Measurements from ENCODE around the gene SLC26A6.

SLC26A6 gene

DNA sequence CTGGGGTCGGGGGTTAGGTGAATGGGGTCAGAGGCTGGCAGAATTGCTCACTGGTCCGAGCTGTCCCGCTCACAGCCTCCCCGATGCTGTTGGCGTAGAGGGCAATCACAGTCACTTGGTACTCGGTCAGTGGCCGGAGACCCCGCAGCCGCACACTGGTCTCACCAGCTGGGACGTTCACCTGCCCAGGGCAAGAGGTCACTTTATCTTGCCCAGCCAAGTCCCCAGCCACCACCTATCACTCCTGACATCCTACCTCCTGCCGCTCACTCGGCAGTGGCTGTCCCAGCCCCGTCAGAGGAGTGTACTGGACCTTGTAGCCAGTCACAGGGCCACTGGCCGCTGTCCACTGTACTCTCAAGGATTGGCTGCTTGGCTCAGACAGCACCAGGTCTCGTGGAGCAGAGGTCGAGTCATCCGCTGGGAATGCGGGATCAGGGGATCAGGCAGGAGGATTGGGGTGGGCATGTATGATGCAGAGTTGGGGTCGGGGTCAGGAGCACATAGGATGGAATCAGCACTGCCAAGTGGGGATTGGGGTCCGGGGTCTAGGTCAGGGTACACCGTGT is 42.7 kb downstream of the SLC26A6 start:
- Histone ChIP-seq H3K36me3 (no peaks in the 10 kb centered on the region), H3K4me3 (ENCODE audit: low read depth, low read length) (no peak overlapping the region), H3K4me1 (no peaks in the 10 kb centered on the region; the same call in 1 of the 2 replicates), H3K9me3 (no peaks in the 10 kb centered on the region), H3K27me3 (peaks cover 3% of the 10 kb centered on the region; the same call in 1 of the 2 replicates)
- DNase-seq = no peak
- TF ChIP-seq, protein P1, sequence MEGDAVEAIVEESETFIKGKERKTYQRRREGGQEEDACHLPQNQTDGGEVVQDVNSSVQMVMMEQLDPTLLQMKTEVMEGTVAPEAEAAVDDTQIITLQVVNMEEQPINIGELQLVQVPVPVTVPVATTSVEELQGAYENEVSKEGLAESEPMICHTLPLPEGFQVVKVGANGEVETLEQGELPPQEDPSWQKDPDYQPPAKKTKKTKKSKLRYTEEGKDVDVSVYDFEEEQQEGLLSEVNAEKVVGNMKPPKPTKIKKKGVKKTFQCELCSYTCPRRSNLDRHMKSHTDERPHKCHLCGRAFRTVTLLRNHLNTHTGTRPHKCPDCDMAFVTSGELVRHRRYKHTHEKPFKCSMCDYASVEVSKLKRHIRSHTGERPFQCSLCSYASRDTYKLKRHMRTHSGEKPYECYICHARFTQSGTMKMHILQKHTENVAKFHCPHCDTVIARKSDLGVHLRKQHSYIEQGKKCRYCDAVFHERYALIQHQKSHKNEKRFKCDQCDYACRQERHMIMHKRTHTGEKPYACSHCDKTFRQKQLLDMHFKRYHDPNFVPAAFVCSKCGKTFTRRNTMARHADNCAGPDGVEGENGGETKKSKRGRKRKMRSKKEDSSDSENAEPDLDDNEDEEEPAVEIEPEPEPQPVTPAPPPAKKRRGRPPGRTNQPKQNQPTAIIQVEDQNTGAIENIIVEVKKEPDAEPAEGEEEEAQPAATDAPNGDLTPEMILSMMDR (IDR thresholded peaks at IDR 0.05; ENCODE audit: low read depth, low read length) = no peak

GRCh38 chr3:48591886-48592518 is 43.3 kb downstream of the SLC26A6 start:
- Histone ChIP-seq H3K4me1 (no peaks in the 10 kb centered on the region; the same call in 1 of the 2 replicates), H3K27me3 (peaks cover 3% of the 10 kb centered on the region; the same call in 1 of the 2 replicates), H3K9me3 (no peaks in the 10 kb centered on the region), H3K36me3 (no peaks in the 10 kb centered on the region), H3K4me3 (ENCODE audit: low read depth, low read length) (no peak overlapping the region)
- no peak for DNase-seq
- TF ChIP-seq, protein P1 (IDR thresholded peaks at IDR 0.05; ENCODE audit: low read depth, low read length) = no peak

DNA sequence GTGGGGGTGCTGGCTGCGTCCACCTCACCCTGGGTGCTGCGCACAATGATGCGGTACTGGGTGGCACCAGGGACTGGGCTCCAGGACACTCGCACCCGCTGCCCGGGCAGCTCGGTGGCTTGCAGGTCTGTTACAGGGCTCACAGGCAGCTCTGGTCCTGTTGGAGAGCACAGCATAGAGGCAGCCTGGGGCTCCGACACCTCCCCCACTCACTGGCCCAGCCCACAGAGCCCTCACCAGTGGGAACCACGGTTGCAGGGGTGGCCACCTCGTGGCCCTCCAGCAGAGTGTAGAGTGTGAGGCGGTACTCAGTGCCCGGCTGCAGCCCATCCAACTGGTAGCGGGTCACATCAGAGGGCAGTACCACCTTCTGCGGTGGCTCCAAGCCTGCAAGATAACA is 43.8 kb downstream of the SLC26A6 start:
- Histone ChIP-seq H3K9me3 (no peaks in the 10 kb centered on the region), H3K4me1 (no peaks in the 10 kb centered on the region; the same call in 1 of the 2 replicates)

DNA sequence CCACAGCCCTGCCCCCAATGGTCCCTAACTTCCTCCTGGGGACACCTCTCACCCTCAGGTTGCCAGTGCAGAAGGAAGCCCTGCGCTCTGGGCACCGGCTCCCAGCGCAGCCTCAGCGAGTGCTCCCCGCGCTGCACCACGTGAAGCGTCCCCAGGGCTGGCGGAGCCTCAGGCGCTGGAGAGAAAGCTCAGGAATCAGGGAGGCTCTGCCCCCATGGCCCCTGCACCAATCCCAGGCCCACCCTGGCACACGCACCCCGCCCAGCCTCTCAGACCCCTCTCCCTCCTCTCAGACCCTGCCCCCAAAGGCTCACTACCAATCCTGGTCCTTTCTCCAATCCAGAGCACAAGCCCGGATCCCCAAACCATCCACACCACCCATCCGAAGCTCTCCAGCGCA is 47.0 kb downstream of the SLC26A6 start:
- no peaks in the 10 kb centered on the region for H3K27me3 ChIP-seq
- H3K4me1 ChIP-seq = no peaks in the 10 kb centered on the region
- TF ChIP-seq, protein P1 (IDR thresholded peaks at IDR 0.05; ENCODE audit: low read depth, low read length) = no peak
- DNase-seq = no peak
- no peaks in the 10 kb centered on the region for H3K9me3 ChIP-seq
- no peak overlapping the region for H3K4me3 ChIP-seq (ENCODE audit: low read depth, low read length)
- no peaks in the 10 kb centered on the region for H3K36me3 ChIP-seq

More for the DNA sequence above, 43.8 kb downstream of the SLC26A6 start:
- no peaks in the 10 kb centered on the region for H3K36me3 ChIP-seq
- H3K4me3 ChIP-seq (ENCODE audit: low read depth, low read length) = no peak overlapping the region
- no peak for DNase-seq
- peaks cover 3% of the 10 kb centered on the region; the same call in 1 of the 2 replicates for H3K27me3 ChIP-seq
- TF ChIP-seq, protein P1 (IDR thresholded peaks at IDR 0.05; ENCODE audit: low read depth, low read length) = no peak

DNA sequence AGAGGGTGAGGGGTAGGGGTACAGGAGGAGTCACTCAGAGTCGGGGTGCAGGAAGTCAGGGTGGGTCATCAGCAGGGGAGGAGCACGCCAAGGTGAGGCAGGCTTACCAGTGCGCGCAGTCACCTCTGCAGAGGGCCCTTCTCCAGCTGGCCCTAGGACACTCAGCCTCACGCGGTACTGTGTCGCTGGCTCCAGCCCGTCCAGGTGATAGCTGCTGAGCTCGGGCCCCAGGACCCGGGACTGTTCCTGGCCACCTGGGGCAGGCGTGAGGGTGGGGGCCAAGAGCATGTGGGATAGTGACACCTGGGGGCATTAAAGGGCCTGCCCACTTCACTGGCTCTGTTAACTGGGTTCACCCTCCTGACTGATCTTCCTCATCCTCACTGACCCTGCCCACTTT is 47.6 kb downstream of the SLC26A6 start:
- H3K27me3 ChIP-seq = no peaks in the 10 kb centered on the region
- no peaks in the 10 kb centered on the region for H3K4me1 ChIP-seq
- no peak overlapping the region for H3K4me3 ChIP-seq (ENCODE audit: low read depth, low read length)
- no peaks in the 10 kb centered on the region for H3K9me3 ChIP-seq
- DNase-seq = no peak
- H3K36me3 ChIP-seq = no peaks in the 10 kb centered on the region
- TF ChIP-seq, protein P1 (IDR thresholded peaks at IDR 0.05; ENCODE audit: low read depth, low read length) = no peak

- H3K4me3 ChIP-seq (ENCODE audit: low read depth, low read length) = no peak overlapping the region
- no peak for DNase-seq
- no peaks in the 10 kb centered on the region for H3K9me3 ChIP-seq
- no peaks in the 10 kb centered on the region for H3K27me3 ChIP-seq
- H3K36me3 ChIP-seq = no peaks in the 10 kb centered on the region
- H3K4me1 ChIP-seq = no peaks in the 10 kb centered on the region
- TF ChIP-seq, protein P1 (IDR thresholded peaks at IDR 0.05; ENCODE audit: low read depth, low read length) = no peak
These were observed 49.9 kb downstream of the SLC26A6 start for GRCh38 chr3:48585411-48585810.
